EH (cell line): ENCODE data around the gene KLF6.

Source experiments
- DNase-seq: peaks from one replicate; pipeline ENCODE4 v3.0.0-alpha.2; 2015; ENCODE audit warnings: low read depth

Gene KLF6

DNA sequence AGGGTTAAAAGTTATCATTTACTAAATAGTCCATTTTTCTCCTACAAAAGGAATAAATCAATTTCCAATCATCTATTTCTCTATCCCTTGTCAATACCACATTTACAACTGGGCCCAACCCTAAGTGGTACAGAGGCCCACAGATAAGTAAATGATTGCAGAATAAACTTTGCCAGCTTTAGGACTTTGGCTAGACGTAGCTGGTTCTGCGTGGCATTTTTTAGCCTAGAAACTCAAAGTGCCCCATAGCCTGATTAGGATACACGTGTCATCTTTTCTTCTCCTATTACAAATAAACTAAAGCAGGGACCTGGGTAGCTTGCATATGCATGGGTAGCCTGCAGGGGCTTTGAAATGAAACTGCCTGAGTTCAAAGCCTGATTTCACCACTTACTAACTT is 56.4 kb downstream of the KLF6 start:
- DNase-seq = no peak

DNA sequence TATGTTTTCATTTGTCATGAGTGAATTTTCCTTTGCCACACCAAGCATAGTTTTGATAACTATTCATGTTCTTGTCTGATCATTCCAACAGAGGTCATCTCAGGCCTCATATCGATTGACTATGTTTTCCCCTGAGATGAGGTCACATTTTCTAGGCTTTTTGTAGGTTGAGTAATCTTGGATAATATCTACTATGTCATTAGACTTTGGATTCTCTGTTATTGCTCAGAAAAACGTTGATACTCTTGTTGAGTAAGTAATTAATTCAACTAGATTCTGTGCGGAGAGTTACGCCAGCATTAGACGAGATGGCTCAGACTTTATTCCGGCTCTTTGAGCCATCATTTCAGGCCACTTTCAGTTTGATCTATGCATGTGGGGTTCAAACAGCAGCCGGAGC is 57.7 kb downstream of the KLF6 start:
- DNase-seq = no peak
